ENCODE results near the gene KCNE3. TPM values are rescaled to one million over a fixed set of nuclear protein-coding genes. Genes with fewer than 3 reads are reported as not detected.
"Not testable (repeated sequence)": the region's sequence is repeated elsewhere in the genome, so short reads cannot be mapped to it uniquely, and the experiment has no call there.

Gene KCNE3
- total RNA-seq, 1 donor from 2014 or later = 2.9 TPM

DNA sequence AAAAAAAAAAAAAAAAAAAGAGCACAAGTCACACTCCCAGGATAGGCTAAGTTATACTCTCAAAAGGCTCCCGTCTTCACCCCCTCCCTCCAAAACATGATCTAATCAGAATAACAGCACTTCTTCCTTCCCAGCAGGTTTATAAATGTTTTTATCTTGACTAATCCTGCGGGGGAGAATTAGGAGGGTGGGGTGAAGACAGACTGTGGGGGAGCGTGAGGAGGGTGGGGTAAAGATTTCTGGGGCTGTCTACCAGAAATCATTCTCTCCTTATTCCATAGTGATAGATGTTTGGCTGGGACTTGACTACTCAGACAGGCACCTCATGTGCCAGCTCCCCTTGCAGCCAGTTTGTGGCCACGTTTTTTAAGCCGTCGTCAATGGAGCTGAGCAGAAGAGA lies 17.0 kb downstream of the KCNE3 start:
- intact Hi-C loops (cut with DNase I) = no loop called here
- DNase-seq (ENCODE audit: missing footprints) = no peak
- no peak for ATAC-seq

DNA sequence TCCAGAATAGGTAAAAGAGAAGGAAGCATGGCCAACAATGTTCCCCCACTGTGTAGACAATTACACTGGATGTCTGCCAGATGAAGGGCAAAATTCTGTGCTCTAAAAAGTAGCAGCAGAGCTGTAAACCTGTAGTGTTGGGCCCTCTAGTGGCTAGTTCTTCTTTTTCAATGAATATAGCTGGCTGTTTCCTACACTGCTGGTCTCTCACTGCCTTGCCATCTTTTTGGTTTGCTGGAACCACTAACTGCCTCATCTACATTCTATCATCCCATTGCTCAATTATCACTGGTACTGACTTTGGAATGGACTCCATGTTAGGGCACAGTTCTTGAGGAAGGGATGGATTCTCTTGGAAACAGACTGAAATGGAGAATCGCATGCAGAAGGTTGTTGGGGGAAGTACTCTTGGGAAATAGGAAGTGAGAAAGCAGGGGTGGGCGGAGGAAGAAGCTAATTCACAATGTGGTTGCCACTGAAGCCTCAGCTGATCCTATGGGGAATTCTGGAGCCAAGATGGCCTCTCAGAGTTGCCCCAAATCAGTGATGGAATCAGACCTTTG lies 17.9 kb downstream of the KCNE3 start:
- no peak for DNase-seq (ENCODE audit: missing footprints)
- ATAC-seq = peak; percentile 77
- intact Hi-C loops (cut with DNase I) = loop anchor here (1.0 to 5.0 kb wide), 3 partner anchors 61 to 487 kb away; no protein-coding TSS in a partner anchor

DNA sequence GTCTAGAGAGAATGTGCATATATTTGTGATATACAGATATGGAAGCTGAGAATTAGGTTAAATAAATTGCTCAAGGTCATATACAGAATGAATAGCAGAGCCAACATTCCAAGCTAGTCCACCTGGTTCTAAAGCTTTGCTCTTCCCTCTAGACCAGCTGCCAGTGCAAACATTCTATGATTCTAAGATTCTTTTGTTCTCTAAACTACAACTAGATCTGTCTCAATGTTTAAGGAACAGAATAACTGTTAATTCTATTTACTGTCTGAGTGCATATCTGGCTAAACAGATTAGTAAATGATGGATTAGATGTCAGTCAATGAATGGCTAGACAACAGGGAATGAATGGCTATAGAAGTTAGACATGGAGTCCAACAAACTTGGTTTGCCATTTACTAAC lies 19.6 kb downstream of the KCNE3 start:
- DNase-seq (ENCODE audit: missing footprints) (no peak), ATAC-seq (no peak)
- intact Hi-C loops (cut with DNase I) = loop anchor here (2.0 to 5.0 kb wide), 2 partner anchors 59 to 485 kb away; no protein-coding TSS in a partner anchor

DNA sequence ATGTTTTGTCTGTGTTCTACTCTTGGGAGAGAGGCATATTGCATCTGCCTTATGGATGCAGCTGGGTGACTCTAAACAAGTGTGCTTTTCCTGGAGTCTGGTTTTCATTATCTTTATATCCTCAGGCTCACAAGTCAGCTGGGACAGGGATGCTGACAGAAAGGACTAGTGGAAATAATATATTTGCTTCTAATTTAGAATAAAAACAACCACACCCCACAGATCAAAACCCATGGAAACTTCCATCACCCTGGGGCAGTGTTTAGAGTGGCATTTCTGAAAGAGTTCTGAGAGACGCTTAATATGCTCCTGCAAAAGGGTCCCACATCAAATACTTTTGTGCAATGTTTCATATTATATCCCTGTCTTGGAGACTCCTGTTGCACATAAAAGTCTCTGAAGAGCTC lies 20.8 kb downstream of the KCNE3 start:
- ATAC-seq (no peak), DNase-seq (ENCODE audit: missing footprints) (no peak)
- intact Hi-C loops (cut with DNase I) = loop anchor here (5.0 kb wide), 1 partner anchor 484 kb away; no protein-coding TSS in a partner anchor

DNA sequence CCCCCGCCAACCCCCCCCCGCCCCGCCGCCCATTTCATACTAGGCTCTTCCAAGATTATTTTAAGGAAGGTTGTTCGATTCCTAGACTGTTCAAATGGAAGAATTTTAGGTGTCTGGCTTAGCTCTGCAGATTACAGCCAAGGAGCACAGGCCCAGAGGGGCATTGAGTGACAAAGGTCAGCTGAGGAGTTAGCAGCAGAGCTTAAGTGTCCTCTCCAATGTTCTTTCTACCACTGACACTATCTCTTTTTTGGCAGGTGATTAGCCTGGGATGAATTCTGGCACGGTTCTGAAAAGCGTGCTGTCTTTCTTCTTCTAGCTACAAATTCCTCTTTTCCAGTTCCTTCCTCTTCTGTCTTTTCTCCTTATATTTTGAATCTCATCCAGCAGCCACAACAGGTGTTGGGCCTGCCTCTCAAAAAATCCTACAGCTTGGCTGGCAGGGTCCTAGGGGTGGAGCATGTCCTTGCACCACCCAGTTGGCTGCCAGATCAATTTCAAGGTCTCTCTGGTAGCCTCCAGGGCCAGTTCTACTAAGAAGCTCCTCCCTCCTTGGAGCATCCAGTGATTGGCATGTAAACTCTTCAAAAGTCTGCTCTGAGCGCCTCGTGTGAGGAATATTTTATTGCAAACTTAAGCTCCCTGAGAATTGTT lies 23.0 kb downstream of the KCNE3 start:
- no peak for ATAC-seq
- intact Hi-C loops (cut with DNase I) = no loop called here
- no peak for DNase-seq (ENCODE audit: missing footprints)

DNA sequence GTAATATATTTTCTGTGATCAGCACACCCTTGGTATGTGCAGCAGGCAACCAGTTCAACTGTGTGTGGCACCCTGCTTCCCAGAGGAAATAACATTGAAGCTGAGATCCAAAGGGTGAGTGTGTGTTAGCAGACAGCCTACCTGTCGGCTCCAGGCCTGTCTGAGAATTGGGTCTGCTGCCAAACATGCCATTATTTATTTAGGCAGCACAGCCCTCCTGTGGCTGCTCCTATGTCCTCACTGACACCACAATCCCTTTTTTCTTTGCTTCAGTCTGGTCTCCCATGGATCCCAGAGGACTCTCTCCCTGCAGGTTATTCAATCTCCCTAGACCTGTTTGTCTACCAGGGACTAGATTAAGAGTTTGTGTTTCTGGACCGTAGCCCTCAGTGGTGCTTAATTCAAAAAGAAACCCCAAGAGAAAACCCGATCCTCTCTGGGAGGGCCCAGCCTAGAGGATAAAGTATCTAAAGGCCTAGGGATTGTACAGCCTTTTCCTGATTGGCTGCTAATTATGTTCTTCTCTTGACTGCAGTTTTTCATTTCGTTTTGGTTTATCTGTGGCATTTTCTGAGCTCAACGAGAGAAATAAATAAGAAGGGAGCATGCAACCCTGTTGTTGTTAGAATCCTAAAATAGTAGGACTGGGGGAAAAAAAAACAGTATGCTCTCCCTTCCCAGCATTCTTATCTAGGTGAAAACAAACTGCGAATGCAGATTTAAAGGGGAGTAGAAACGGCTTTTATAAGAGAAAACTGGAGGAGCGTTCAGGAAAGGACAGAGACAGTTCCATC lies 24.1 kb downstream of the KCNE3 start:
- intact Hi-C loops (cut with DNase I) = no loop called here
- ATAC-seq (peak; percentile 67), DNase-seq (ENCODE audit: missing footprints) (no peak)

DNA sequence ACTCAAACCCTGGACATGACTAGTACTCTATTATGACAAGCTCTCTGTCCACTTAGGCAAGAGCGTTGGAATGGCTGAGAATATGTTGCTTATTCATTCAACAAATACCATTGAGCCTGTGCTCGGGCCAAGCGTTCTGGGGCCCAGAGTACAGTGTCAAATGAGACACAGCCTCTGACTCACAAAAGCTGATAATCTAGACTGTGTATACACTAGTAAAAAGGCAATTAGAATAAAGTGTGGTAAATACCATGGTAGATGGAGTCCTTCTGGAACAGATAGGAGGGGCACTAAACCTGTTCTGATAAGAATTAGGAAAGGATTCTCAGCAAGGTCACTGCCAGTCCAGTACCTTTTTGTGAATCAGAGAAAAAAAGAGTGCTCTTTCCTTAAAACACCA lies 24.7 kb downstream of the KCNE3 start:
- intact Hi-C loops (cut with DNase I) = no loop called here
- ATAC-seq (no peak), DNase-seq (ENCODE audit: missing footprints) (no peak)

DNA sequence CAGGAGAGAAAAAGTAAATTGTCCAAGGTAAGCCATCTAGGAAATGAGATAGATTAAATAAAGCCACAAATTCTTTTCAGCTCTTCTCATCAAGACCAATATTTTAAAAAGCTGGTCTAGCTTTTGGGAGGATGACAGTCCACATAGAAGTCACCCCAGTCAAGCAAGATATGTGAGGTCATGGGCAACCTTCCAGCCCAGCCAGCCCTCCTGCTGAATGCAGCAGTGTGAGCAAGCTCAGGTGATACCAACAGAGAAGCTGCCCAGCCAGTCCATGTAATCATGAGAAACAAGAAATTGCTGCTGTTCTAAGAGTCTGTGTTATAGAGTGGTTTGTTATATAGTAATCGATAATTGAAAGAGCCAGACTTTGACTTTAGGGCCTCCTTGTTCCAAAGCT lies 28.7 kb downstream of the KCNE3 start:
- ATAC-seq (no peak), DNase-seq (ENCODE audit: missing footprints) (no peak)
- intact Hi-C loops (cut with DNase I) = no loop called here

DNA sequence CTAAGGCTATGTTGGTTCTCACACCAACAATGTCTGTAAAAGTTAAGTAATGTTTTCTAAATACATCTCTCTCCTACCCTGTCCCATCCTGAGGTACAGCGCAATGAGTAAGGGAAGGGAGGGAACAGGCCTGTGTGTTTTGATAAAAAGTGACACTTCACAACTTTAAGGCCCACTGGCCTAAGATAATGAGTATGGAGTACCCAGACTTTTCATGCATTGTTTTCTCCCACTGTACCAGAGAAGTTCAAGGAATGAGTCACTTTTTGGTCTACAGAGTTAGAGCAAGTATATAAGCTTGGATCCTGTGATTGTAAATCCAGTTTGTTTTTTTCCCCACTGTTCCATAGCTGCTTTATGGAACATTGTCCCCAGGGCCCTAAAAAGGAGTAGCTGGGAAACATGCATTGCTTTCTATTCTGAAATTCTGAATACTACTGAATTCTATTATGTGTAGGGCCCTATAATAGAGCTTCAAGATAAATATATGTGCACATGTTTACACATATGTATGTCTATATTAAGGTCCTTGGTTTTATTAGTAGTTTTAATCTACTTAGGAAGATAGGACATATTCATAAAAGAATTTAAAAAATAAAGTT lies 29.8 kb downstream of the KCNE3 start:
- DNase-seq (ENCODE audit: missing footprints) = no peak
- ATAC-seq = no peak
- intact Hi-C loops (cut with DNase I) = no loop called here

DNA sequence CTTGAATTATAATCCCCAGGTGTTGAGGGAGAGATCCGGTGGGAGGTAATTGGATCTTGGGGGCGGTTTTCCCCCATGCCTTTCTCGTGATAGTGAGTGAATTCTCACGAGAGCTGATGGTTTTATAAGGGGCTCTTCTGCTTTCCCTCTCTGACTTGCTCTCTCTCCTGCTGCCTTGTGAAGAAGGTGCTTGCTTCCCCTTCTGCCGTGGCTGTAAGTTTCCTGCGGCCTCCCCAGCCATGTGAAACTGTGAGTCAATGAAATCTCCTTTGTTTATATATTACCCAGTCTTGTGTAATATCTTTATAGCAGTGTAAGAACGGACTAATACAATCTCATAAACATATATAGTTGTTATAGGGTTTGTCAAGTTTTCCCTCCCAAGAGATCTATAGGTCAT lies 32.8 kb downstream of the KCNE3 start:
- ATAC-seq = no peak
- intact Hi-C loops (cut with DNase I) = no loop called here
- no peak for DNase-seq (ENCODE audit: missing footprints)

DNA sequence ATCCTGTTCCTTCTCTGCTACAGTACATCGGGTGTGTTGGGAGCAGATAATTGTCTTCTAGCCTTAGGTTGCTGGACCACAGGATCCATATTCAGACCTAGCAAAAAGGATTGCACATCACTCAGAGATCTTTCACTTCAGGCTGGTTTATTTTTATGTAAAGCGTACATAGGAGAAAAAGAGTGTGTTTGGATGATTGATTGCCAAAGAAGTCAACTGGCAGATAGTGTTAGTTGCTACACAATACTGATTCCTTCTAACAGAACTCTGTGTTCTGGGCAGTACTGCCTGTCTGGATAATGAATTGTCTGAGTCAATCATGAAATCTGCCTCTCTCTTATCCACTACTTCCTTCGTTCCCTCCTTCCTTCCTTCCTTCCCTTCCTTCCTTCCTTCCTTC lies 38.1 kb downstream of the KCNE3 start:
- intact Hi-C loops (cut with DNase I) = no loop called here
- no peak for ATAC-seq
- DNase-seq (ENCODE audit: missing footprints) = no peak

DNA sequence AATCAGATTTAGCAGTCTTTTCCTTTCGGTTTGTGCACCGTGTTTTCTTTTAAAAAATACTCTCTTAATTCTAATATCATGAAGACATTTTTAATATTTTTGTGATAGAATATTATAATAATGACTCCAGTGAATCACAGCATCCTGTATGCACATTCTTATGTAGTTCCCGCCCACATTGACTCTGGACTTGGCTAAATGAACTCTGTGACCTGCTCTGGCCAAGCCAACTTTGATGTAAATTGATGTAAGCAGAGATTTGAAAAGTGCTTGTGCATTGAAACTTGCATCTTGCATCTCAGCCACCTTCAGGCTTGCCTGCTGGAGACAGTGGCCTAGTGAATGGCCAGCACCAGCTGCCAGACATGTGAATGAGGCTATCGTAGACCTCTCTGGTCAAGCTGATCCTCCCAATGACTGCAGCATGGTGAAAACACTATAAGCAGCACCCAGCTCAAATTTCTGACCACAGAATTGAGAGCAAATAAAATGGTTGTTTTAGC lies 39.9 kb downstream of the KCNE3 start:
- ATAC-seq = no peak
- intact Hi-C loops (cut with DNase I) = no loop called here
- no peak for DNase-seq (ENCODE audit: missing footprints)

DNA sequence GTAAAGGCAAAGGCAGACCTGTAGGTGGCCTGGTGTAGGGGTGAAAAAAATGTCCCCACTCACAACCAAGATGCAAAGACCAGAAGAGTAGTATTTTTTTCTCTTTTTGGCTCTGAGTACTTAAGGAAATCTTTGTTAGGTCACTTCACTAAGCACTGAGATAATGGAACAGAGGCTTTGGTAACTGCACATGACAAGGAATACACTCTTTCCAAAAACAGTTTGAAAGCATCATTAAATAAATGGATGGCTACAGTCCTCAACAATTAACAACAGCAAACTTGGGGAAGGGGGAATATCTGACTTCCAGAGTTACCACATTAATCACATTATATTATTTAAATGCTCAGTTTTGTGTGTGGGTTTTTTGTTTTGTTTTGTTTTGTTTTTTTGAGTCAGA lies 42.2 kb downstream of the KCNE3 start:
- no peak for ATAC-seq

DNA sequence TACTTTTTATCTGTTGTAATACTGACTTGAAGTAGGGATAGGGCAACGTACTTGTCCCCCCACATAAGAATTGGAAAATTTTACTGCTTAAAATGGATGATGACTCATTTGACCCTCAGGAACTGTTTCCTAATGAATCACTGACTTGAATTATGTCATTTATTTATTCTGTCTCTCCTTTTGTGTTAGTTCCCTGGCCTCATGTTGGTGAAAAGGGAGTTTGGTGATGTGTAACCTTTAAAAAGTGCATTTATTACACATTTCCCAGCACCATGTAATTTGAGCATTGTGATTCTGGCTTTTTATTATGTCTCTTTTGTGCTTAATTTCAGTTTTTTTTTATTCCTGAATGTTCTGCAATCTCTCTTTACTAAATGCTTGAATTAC lies 48.8 kb downstream of the KCNE3 start:
- no peak for DNase-seq (ENCODE audit: missing footprints)

More for the DNA sequence above, 42.2 kb downstream of the KCNE3 start:
- intact Hi-C loops (cut with DNase I) = no loop called here
- no peak for DNase-seq (ENCODE audit: missing footprints)

DNA sequence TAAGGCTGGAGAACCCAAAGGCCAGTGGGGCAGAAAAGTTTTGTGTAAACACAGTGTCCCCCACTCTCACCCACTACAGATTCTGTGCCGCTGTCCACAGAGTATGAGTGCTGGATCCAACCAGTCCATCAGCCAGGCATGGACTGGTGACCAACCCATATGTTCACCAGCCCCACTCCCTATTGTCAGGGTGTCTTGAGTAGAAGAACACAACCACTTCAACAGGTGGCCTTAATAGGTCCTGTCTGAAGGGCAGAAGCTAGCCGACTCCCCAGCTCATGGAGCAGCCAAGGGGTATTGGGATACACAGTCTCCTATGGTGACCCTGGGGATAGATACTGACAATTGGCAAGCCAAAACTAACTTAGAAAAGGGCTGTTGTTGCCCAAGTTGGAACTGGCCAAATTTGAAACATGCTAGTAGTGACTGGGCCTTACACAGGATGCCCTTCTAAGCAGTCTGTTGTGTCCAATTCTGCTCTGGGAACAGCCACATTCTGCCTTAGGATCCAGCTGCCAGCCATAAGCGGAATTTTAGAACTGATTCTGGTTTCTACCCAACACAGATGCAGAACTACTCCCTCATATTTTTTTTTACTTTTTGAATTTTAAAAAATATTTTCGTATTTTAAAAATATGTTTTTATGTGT lies 49.4 kb downstream of the KCNE3 start:
- DNase-seq (ENCODE audit: missing footprints) = no peak
- peak; percentile 26 for ATAC-seq
- intact Hi-C loops (cut with DNase I) = no loop called here

More for the DNA sequence above, 48.8 kb downstream of the KCNE3 start:
- peak; percentile 42 for ATAC-seq
- intact Hi-C loops (cut with DNase I) = no loop called here

DNA sequence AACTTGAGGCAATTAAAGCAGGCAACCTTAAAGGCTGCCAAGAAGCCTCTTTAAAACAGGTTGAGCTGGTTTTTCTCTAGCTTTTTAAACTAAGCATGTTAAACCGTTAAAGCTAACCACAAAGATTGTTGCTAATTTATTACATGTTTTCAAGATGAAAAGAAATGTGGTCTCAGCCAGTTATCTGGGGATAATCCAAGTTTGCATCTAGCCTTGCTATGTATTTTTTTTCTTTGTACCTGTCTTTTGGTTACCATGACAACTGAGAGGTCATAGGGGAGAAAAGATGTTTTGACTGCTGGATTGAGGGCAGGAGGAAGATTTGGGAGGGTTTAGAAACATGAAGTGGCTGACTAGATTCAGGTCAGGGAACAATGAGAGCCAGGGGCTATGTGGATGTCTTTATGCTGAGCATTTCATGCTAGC lies 50.0 kb downstream of the KCNE3 start:
- intact Hi-C loops (cut with DNase I) = no loop called here
- DNase-seq (ENCODE audit: missing footprints) (no peak), ATAC-seq (no peak)

DNA sequence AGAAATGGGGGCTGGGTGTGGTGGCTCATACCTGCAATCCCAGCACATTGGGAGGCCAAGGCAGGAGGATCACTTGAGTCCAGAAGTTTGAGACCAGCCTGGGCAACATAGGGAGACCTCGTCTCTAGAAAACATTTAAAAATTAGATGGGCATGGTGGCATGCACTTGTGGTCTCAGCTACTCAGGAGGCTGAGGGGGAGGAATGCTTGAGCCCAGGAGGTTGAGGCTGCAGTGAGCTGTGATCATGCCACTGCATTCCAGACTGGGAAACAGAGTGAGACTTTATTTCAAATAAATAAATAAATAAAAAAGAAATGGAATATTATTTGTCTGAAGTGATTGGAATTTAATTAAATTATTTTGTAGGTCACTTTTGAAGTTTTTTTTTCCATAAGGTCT lies 50.4 kb downstream of the KCNE3 start:
- DNase-seq (ENCODE audit: missing footprints); intact Hi-C loops (cut with DNase I); ATAC-seq: not testable (repeated sequence)

DNA sequence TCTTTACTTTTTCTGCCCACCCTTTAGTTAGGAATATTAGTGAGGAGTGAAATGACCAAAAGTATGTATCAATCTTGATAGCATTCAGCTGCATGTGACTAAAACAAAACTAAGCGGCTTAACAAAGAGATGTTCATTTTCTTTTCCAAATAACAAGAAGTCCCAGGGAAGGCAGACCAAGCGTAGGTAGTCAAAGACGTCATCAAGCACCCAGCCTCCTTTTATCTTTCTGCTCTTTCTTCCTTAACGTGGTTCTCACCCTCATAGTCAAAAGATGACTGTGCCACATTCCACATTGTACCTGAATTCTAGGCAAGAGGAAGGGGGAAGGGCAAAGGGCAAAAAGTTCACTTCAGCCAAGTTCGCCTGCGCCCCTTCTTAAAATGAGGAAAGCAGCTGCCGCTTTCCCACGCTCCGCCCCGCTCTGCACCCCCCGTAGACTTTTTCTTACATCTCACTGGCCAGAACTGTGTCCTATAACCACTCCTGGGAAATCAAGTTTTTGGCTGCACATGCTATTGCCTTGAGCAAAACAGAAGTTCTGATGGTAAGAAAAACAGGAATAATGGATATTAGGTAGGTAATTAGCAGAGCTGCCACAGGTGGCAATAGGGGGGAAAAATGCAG lies 54.5 kb downstream of the KCNE3 start:
- intact Hi-C loops (cut with DNase I) = no loop called here
- no peak for ATAC-seq

More for the DNA sequence above, 54.5 kb downstream of the KCNE3 start:
- no peak for DNase-seq (ENCODE audit: missing footprints)

Measured in Right ventricle myocardium inferior (tissue), 1 donor.